HCT116 (cell line): Measurements from ENCODE around the gene PRLR. TPM values are rescaled to one million over a fixed set of nuclear protein-coding genes. Genes with fewer than 3 reads are reported as not detected.

Source experiments
- ATAC-seq: fragments of 200-7000 bp; cut with Tn5 transposase; 2 replicates; pipeline ENCODE4 v1.9.1; 2020; ENCODE audit warnings: mild to moderate bottlenecking, moderate library complexity
- BruUV-seq: library from RNA; stranded (reverse); fragments of 400-500 nt; replicated peaks from 2 replicates; lab custom pipeline; 2021; lab: Mats Ljungman, UMichigan
- CTCF ChIA-PET: fragments of 300-600 bp; sonication (Branson Sonifier 250); formaldehyde crosslinking; loops from one replicate; lab custom pipeline; 2021; ENCODE audit warnings: antibody characterized with exemption; lab: Charles Lee
- POLR2A ChIA-PET: fragments of 300-600, 350-600 bp; sonication (Branson Sonifier 250); formaldehyde crosslinking; loops from one replicate; lab custom pipeline; 2021; ENCODE audit warnings: antibody characterized with exemption; lab: Charles Lee
- RAD21 ChIA-PET, 2 experiments: fragments of 300-600 bp; sonication (Branson Sonifier 250); formaldehyde crosslinking; loops; one replicate each; lab custom pipeline; 2023; ENCODE audit warnings: low total read pairs in 2 of 2; ENCODE audit not compliant: uncharacterized antibody in 2 of 2, unreplicated experiment in 2 of 2, low non-redundant PET in 1 of 2; lab: Charles Lee
- DNase-seq: peaks from one replicate; pipeline ENCODE4 v3.0.0-alpha.2; 2010; ENCODE audit warnings: low read depth, low spot score
- H2AFZ ChIP-seq: fragments of 200-600 bp; shearing (Covaris generic), sonication (generic); 2 replicates; pipeline ENCODE4 v1.6.1; 2017; ENCODE audit warnings: low read depth, mixed run types, mixed read lengths, antibody characterized with exemption, low read length; ENCODE audit not compliant: poor library complexity, severe bottlenecking
- H3K27ac ChIP-seq: 2 replicates; pipeline ENCODE4 v1.5.1; 2012; ENCODE audit warnings: low read depth, low read length
- H3K27me3 ChIP-seq: fragments of 200-600 bp; sonication (generic); 2 replicates; pipeline ENCODE4 v1.6.1; 2016; ENCODE audit warnings: mixed run types, low read length, mixed read lengths; ENCODE audit not compliant: insufficient read depth
- H3K36me3 ChIP-seq, 2 experiments: fragments of 200-500 bp in 1 of 2; fragments of 200-600 bp in 1 of 2; sonication (Bioruptor generic) in 1 of 2; sonication (generic) in 1 of 2; 2 replicates each; pipeline versions ENCODE4 v1.5.1 to v1.6.1; 2014 to 2016; ENCODE audit warnings: low read length in 2 of 2, inconsistent platforms in 1 of 2, mixed read lengths in 1 of 2, mixed run types in 1 of 2; ENCODE audit not compliant: insufficient read depth in 2 of 2, control insufficient read depth in 1 of 2
- H3K4me1 ChIP-seq, 2 experiments: fragments of 200-600 bp in 1 of 2; sonication (generic) in 1 of 2; 2 replicates each; pipeline versions ENCODE4 v1.5.1 to v1.6.1; 2012 to 2017; ENCODE audit warnings: low read length in 2 of 2, inconsistent platforms in 1 of 2, mild to moderate bottlenecking in 1 of 2, mixed read lengths in 1 of 2, mixed run types in 1 of 2, moderate library complexity in 1 of 2; ENCODE audit not compliant: insufficient read depth in 2 of 2, control insufficient read depth in 1 of 2
- H3K4me2 ChIP-seq: fragments of 200-600 bp; sonication (generic); 2 replicates; pipeline ENCODE4 v1.6.1; 2017; ENCODE audit warnings: mixed run types, low read length, mixed read lengths
- H3K4me3 ChIP-seq, 2 experiments: fragments of 200-600 bp in 1 of 2; sonication (generic) in 1 of 2; replicated peaks in 1 of 2; 2 replicates each; pipeline ENCODE4 v1.5.1; 2011 to 2016; ENCODE audit warnings: low read length in 2 of 2, control low read depth in 1 of 2, low read depth in 1 of 2, mild to moderate bottlenecking in 1 of 2, mixed read lengths in 1 of 2, mixed run types in 1 of 2
- H3K79me2 ChIP-seq: fragments of 200-600 bp; sonication (generic); 2 replicates; pipeline ENCODE4 v1.6.1; 2017; ENCODE audit warnings: mild to moderate bottlenecking, mixed run types, low read length, moderate library complexity, mixed read lengths; ENCODE audit not compliant: insufficient read depth
- H3K9ac ChIP-seq: fragments of 200-600 bp; sonication (generic); 2 replicates; pipeline ENCODE4 v1.6.1; 2016; ENCODE audit warnings: low read length, mixed read lengths
- H3K9me2 ChIP-seq: fragments of 200-600 bp; sonication (generic), shearing (Covaris generic); 2 replicates; pipeline ENCODE4 v1.6.1; 2017; ENCODE audit warnings: mixed run types, mild to moderate bottlenecking, moderate library complexity; ENCODE audit not compliant: insufficient read depth
- H3K9me3 ChIP-seq, 2 experiments: fragments of 200-500 bp in 1 of 2; fragments of 200-600 bp in 1 of 2; sonication (Bioruptor generic) in 1 of 2; sonication (generic) in 1 of 2; 2 replicates each; pipeline ENCODE4 v1.6.1; 2014 to 2017; ENCODE audit warnings: low read length in 2 of 2, mixed read lengths in 2 of 2, inconsistent platforms in 1 of 2, low read depth in 1 of 2, mild to moderate bottlenecking in 1 of 2, mixed run types in 1 of 2, moderate library complexity in 1 of 2; ENCODE audit not compliant: control insufficient read depth in 1 of 2, insufficient read depth in 1 of 2
- H4K20me1 ChIP-seq: fragments of 200-600 bp; sonication (generic), shearing (Covaris generic); 2 replicates; pipeline ENCODE4 v1.6.1; 2017; ENCODE audit warnings: mixed run types, mild to moderate bottlenecking, moderate library complexity; ENCODE audit not compliant: insufficient read depth
- ATF3 ChIP-seq: IDR thresholded peaks from 2 replicates; pipeline ENCODE4 v1.6.1; 2012
- CEBPB ChIP-seq: IDR thresholded peaks from 2 replicates; pipeline ENCODE4 v1.6.1; 2012; ENCODE audit warnings: low read depth
- EGR1 ChIP-seq: IDR thresholded peaks from 2 replicates; pipeline ENCODE4 v1.6.1; 2012; ENCODE audit warnings: low read depth
- ELF1 ChIP-seq: IDR thresholded peaks from 2 replicates; pipeline ENCODE4 v1.6.1; 2012; ENCODE audit warnings: low read depth, borderline replicate concordance
- FOSL1 ChIP-seq: IDR thresholded peaks from 2 replicates; pipeline ENCODE4 v1.6.1; 2012; ENCODE audit warnings: low read depth
- MAX ChIP-seq: IDR thresholded peaks from 2 replicates; pipeline ENCODE4 v1.6.1; 2012
- POLR2A ChIP-seq: IDR thresholded peaks from 2 replicates; pipeline ENCODE4 v1.7.0; 2011; ENCODE audit warnings: borderline replicate concordance; ENCODE audit not compliant: insufficient read depth, insufficient read length; ENCODE audit errors: extremely low read depth
- SIN3A ChIP-seq: IDR thresholded peaks from 2 replicates; pipeline ENCODE4 v1.6.1; 2012; ENCODE audit warnings: low read depth
- SP1 ChIP-seq: IDR thresholded peaks from 2 replicates; pipeline ENCODE4 v1.6.1; 2012; ENCODE audit warnings: low read depth
- SRF ChIP-seq: IDR thresholded peaks from 2 replicates; pipeline ENCODE4 v1.6.1; 2012; ENCODE audit warnings: low read depth
- TCF7L2 ChIP-seq: IDR thresholded peaks from 2 replicates; pipeline ENCODE4 v1.7.0; 2011; ENCODE audit warnings: borderline replicate concordance, inconsistent platforms; ENCODE audit not compliant: insufficient read depth, insufficient read length; ENCODE audit errors: extremely low read depth
- YY1 ChIP-seq: IDR thresholded peaks from 2 replicates; pipeline ENCODE4 v1.6.1; 2011; ENCODE audit warnings: low read length, low read depth, moderate library complexity, mild to moderate bottlenecking; ENCODE audit not compliant: insufficient replicate concordance; ENCODE audit errors: extremely low read depth
- ZBTB33 ChIP-seq: IDR thresholded peaks from 2 replicates; pipeline ENCODE4 v1.6.1; 2011; ENCODE audit warnings: mild to moderate bottlenecking, low read length, moderate library complexity; ENCODE audit not compliant: insufficient replicate concordance; ENCODE audit errors: extremely low read depth
- ZNF274 ChIP-seq: fragments of 200-500 bp; sonication (Bioruptor generic); IDR thresholded peaks from 2 replicates; pipeline ENCODE4 v1.6.1; 2014; ENCODE audit warnings: mild to moderate bottlenecking, low read depth, low read length, inconsistent platforms
- intact Hi-C: fragments of 100-400 bp; cut with micrococcal nuclease; formaldehyde crosslinking; loops from 2 replicates; pipeline ENCODE4 v1.10.0; 2022
- total RNA-seq: library from RNA; stranded (reverse); gene quantifications from one replicate; pipeline ENCODE4 v1.2.1, GENCODE V29; 2021; ENCODE audit not compliant: unreplicated experiment

Gene PRLR
- total RNA-seq, 1 experiment from 2014 or later = 0.10 TPM

DNA sequence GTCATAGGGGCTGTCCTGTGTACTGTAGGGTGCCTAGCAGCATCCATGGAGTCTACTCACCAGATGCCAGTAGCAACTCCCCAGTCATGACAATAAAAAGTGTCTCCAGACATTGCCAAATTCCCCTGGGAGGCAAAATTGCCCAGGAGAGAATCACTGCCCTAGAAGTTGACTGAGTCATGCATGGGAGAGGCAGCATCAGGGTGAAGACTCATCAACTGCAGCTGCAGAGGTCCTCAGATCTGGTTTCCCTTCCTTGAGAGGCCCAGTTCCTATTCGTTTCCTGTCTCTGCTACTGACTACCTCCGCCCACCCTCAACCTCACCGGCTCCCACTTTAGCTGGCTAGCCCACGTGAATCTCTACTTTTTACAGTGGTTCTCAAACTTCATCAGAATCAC lies 93.9 kb downstream of the PRLR start (continued):
- no peak for TF ChIP-seq EGR1
- TF ChIP-seq FOSL1 = no peak

GRCh38 chr5:35135239-35135700 lies 95.0 kb downstream of the PRLR start:
- ChIA-PET POLR2A (no interaction called here), CTCF (no interaction called here), RAD21 (no interaction called here)
- Histone ChIP-seq H3K9me3 (no peaks in the 10 kb centered on the region), H3K9me2 (no peaks in the 10 kb centered on the region), H3K27me3 (peaks cover 10% of the 10 kb centered on the region), H3K36me3 (no peaks in the 10 kb centered on the region), H2AFZ (no peak overlapping the region), H3K4me3 (no peak overlapping the region), H4K20me1 (no peaks in the 10 kb centered on the region), H3K27ac (no peak overlapping the region), H3K4me1 (no peaks in the 10 kb centered on the region), H3K4me2 (no peak overlapping the region), H3K79me2 (no peaks in the 10 kb centered on the region), H3K9ac (no peak overlapping the region)
- TF ChIP-seq YY1 (no peak), ZNF274 (no peak), ATF3 (no peak), POLR2A (no peak), SIN3A (no peak), MAX (no peak), TCF7L2 (no peak), FOSL1 (no peak), ELF1 (no peak), ZBTB33 (no peak), CEBPB (no peak), EGR1 (no peak), SP1 (no peak), SRF (no peak)
- intact Hi-C loops = no loop called here
- no peak for DNase-seq
- ATAC-seq = no peak
- no TSS peak for BruUV-seq
